ENCODE measurements around the gene ACOXL.

Gene ACOXL

DNA sequence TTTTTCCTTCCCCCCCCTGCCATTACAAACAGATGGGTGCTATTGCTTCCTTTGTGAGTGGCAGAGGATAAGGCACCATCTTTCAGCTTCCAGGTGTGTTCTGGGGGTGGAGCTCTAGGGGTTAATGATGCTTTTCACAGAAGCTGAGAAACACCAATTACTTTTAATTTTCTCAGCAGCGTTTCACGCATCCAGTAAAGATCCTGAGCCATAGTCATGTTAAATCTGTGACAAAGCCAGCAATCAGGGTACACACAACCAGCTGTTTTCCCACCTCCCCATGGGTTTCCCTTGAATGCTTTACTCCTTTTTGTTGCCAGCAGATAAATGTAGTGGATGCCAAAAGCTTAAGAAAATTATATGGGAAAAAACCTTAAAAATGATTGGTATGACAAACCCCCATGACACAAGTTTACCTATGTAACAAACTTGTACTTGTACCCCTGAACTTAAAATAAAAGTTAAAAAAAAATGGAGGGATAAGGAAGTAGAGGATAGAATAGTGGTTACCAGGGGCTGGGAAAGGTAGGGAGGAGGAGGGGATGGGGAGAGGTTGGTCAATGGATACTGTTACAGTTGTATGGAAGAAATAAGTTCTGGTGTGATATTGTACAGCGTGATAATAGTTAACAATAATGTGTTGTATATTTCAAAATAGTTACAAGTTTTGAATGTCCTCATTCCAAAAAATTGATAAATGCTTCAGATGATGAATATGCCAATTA is 70.0 kb downstream of the ACOXL start:
- FAIRE-seq (no peak), DNase-seq (ENCODE audit: insufficient read length) (no peak)
- TF ChIP-seq POLR2AphosphoS5 (IDR thresholded peaks at IDR 0.05; ENCODE audit: low read depth, low read length), result no peak
- no peak for TF ChIP-seq TAF1 (IDR thresholded peaks at IDR 0.05; ENCODE audit: borderline replicate concordance, low read depth, low read length)
- TF ChIP-seq POLR2A (IDR thresholded peaks at IDR 0.05; ENCODE audit: low read depth, low read length), result no peak

DNA sequence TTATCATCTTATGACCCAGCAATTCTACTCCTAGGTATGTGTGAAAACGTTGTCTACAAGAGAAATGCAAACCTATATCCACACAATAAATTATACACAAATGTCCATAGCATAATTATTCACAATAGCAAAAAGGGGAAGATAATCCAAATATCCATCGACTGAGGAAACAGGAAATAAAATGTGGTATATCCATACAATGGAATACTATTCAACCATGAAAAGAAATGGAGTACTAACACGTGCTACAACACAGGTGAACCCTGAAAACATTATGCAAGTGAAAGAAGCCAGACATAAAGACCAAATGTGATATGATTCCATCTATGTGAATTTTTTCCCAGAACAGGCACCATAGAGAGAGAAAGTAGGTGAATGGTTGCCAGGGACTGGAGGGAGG is 72.1 kb downstream of the ACOXL start:
- DNase-seq (ENCODE audit: insufficient read length) (no peak), FAIRE-seq (peak; percentile 89)
- no peak for TF ChIP-seq POLR2A (IDR thresholded peaks at IDR 0.05; ENCODE audit: low read depth, low read length)
- TF ChIP-seq POLR2AphosphoS5 (IDR thresholded peaks at IDR 0.05; ENCODE audit: low read depth, low read length), result no peak
- no peak for TF ChIP-seq TAF1 (IDR thresholded peaks at IDR 0.05; ENCODE audit: borderline replicate concordance, low read depth, low read length)

DNA sequence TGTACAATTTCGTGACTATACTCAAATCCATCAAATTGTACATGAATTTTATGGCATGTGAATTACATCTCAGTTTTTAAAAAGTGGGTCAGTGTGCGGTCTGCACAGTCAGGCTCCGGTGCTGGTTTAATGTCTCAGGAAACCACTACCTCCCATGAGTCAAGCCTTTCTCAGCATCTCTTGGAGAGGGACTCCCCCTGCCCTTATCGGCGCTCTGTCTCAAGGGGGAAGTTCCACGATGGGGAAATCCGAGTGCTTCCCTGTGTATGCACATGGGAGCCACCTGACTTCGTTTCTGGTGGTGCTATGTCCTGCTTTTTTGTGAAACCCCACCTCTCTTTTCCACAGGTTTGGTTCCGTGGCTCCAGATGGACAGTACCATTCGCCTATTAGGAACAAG is 72.5 kb downstream of the ACOXL start:
- no peak for FAIRE-seq
- no peak for TF ChIP-seq POLR2AphosphoS5 (IDR thresholded peaks at IDR 0.05; ENCODE audit: low read depth, low read length)
- no peak for TF ChIP-seq TAF1 (IDR thresholded peaks at IDR 0.05; ENCODE audit: borderline replicate concordance, low read depth, low read length)
- no peak for TF ChIP-seq POLR2A (IDR thresholded peaks at IDR 0.05; ENCODE audit: low read depth, low read length)
- peak; percentile 26 for DNase-seq (ENCODE audit: insufficient read length)

DNA sequence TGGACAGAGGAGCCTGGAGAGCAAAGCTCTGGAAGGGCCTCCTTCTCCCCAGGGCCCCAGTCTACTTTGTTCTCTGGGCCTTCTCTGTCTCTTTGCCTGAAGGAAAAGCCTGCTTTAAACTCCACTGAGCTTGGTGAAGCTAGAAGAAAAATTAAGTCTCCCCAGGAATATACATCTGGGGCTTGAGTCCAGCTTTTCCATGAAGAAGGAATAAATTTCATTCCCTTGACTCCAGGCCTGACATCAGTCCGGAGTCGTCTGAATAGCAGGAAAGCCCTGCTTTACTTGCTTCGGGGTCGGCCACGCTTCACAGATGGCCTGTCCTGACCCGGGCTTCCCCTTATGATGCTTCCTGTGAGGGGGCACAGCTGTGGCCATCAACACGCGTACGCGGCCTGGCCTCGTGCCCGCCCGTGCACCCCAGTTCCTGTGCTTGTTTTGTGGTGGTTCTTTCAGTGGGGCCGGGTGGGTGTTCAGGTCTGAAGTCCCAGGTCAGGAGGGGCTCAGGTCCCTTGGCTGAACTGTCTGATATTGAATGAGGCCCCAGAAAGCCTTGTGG is 73.6 kb downstream of the ACOXL start:
- no peak for TF ChIP-seq TAF1 (IDR thresholded peaks at IDR 0.05; ENCODE audit: borderline replicate concordance, low read depth, low read length)
- TF ChIP-seq POLR2AphosphoS5 (IDR thresholded peaks at IDR 0.05; ENCODE audit: low read depth, low read length), result no peak
- no peak for TF ChIP-seq POLR2A (IDR thresholded peaks at IDR 0.05; ENCODE audit: low read depth, low read length)
- FAIRE-seq (peak; percentile 86), DNase-seq (ENCODE audit: insufficient read length) (no peak)

DNA sequence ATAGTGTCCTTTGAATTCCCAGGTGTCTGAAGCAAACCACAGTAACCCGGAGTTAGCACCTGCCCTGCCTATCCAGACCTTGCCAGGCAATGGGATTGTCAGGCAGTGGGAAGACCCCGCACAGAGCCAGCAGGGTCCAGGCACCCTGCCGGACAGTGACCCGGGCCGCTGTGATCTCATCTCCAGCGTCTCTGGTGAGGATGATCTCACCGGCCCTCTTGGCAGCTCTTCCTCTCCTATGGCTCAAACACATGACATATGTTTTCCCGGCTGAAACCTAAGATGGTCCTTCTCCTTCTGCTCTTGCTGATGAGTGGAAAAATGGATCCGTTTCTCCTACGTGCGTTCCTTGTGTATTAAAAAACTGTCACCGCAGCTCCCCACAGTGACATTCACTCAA is 75.1 kb downstream of the ACOXL start:
- no peak for FAIRE-seq
- TF ChIP-seq POLR2AphosphoS5 (IDR thresholded peaks at IDR 0.05; ENCODE audit: low read depth, low read length), result no peak
- no peak for TF ChIP-seq POLR2A (IDR thresholded peaks at IDR 0.05; ENCODE audit: low read depth, low read length)
- no peak for TF ChIP-seq TAF1 (IDR thresholded peaks at IDR 0.05; ENCODE audit: borderline replicate concordance, low read depth, low read length)
- no peak for DNase-seq (ENCODE audit: insufficient read length)

DNA sequence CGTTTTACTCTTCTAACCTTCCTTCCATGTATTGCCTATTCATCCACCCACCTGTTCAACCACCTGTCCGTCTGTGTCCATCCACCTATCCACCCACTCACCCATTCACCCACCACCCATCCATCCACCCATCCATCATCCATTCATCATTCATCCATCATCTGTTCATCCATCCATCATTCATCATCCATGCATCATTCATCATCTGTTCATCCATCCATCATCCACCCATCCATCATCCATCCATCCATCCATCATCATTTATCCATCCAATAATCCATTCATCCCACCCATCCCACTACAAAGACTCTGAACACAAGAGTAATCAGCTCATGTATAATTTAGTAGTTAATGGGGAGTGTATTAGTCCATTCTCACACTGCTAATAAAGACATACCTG is 78.0 kb downstream of the ACOXL start:
- TF ChIP-seq POLR2AphosphoS5 (IDR thresholded peaks at IDR 0.05; ENCODE audit: low read depth, low read length) (no peak), POLR2A (IDR thresholded peaks at IDR 0.05; ENCODE audit: low read depth, low read length) (no peak), TAF1 (IDR thresholded peaks at IDR 0.05; ENCODE audit: borderline replicate concordance, low read depth, low read length) (no peak)
- DNase-seq (ENCODE audit: insufficient read length) (no peak), FAIRE-seq (no peak)

DNA sequence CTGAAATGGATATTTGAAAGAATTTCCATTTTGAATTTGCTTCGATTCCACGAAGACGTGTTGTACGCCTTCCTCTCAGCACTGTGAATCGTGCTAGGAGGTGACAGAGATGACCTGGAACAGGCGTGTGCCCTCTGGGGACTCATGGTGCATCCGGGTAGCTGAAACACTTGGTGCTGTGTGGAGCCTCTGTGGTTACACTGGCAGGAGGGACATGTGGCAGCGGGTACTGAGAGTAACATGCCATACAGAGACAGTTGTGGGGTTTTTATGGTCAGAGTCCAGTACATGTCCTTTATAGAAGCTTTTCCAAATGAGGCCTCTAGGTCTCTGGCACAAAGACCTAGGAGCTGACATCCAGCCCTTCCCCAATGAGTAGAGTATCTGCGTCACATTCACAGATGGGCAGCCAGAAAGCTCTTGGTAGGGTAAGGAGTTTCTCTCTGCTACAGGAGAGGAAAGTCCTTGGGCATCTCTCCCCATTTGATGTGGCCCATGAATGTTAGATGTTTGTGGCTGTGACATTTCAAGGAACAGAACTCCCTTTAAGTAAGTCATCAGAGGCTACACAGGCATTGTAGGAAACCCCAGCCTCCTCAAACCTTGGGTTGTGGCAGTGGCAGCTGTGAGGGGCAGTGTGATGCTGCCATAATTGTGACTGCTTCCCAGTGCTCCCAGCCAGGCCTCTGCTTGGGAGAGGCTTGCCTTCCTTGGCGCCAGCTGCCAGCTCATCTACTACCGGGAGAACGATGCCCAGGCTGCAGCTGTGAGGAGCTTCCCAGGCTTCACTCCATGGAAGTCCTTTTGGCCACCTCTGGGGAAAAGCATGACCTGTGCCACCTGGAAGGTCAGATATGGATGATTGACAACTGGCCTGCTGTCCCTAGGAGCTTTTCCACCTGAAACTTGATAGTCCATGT is 80.6 kb downstream of the ACOXL start:
- no peak for FAIRE-seq
- no peak for DNase-seq (ENCODE audit: insufficient read length)
- no peak for TF ChIP-seq POLR2AphosphoS5 (IDR thresholded peaks at IDR 0.05; ENCODE audit: low read depth, low read length)
- TF ChIP-seq POLR2A (IDR thresholded peaks at IDR 0.05; ENCODE audit: low read depth, low read length), result no peak
- TF ChIP-seq TAF1 (IDR thresholded peaks at IDR 0.05; ENCODE audit: borderline replicate concordance, low read depth, low read length), result no peak

DNA sequence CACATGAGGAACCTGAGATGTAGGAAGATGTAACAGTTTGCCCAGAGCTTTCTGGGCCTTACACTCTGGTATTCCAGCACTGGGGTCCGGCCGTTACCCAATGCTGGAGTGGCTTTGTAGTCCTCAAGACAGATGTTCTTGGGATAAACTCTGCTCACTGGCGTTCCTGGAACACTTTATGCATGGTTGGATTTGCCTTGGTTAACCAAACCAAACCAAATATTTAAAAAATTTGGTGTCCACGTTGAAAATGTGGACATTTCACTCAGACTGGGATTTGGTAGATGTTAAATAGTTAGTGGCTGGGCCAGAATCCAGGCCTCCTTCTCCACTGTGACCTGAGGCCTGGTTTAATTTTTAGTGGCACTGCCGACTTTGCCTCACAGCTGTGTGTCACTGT is 81.5 kb downstream of the ACOXL start:
- no peak for FAIRE-seq
- TF ChIP-seq POLR2AphosphoS5 (IDR thresholded peaks at IDR 0.05; ENCODE audit: low read depth, low read length), result no peak
- no peak for TF ChIP-seq TAF1 (IDR thresholded peaks at IDR 0.05; ENCODE audit: borderline replicate concordance, low read depth, low read length)
- TF ChIP-seq POLR2A (IDR thresholded peaks at IDR 0.05; ENCODE audit: low read depth, low read length), result no peak
- no peak for DNase-seq (ENCODE audit: insufficient read length)

DNA sequence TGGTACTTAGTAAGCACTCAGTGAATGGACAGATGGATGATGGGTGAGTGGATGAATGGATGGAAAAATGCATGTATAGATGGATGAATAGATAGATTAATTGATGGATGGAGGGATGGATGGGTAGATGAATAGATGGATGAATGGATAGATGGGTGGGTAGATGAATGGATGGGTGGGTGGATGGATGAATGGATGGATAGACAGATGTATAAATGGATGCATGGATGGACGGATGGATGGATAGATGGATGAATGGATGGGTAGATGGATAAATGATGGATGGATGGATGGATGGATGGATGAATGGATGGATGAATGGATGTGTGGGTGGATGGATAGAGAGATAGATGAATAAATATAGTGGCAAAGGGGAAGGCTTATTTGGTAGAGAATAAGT is 83.6 kb downstream of the ACOXL start:
- DNase-seq (ENCODE audit: insufficient read length), result no peak
- TF ChIP-seq TAF1 (IDR thresholded peaks at IDR 0.05; ENCODE audit: borderline replicate concordance, low read depth, low read length), result no peak
- no peak for TF ChIP-seq POLR2A (IDR thresholded peaks at IDR 0.05; ENCODE audit: low read depth, low read length)
- TF ChIP-seq POLR2AphosphoS5 (IDR thresholded peaks at IDR 0.05; ENCODE audit: low read depth, low read length), result no peak
- no peak for FAIRE-seq

DNA sequence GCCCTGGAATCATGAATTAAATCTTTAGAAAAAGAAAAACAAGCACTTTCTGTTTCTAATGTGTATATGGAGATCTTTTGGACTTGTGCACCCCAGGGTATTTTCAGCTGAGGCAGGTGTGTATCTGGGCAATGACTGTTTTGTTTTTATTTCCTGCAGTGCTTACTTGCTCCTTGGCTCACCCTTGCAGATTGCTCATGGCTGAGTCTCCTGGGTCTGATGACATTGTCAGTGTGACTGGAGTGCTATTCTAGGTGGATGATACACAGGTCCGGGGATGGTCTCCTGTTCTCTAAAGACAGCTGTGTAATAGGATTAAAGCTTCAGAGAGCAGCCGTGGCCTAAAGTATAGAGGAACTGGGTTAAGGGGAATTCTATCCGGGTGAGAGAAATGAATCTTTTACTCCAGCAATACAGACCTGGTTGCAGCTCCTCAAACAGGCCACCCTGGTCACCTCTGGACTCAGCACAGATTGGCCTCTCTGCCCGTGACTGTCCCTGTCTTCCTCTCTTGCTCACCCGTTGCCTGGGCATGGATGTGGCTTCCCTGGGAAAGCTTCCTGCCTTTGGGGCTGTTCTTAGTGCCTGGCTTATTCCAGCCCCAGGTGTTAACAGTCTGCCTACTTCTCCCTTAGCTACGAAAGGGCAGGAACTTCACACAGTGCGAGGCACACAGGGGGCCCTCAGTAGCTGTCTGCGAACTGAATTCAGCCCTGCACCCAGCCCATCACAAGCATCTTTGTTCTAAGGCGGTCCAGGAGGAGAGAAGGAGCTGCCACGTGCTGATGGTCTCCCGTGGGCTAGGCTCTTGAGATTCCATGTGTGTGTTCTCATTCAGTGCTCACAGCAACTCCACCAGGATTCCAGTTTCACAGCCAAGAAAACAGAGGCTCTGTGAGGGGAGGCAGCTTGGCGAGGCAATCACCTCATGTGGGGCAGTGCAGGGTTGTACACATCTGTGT is 84.3 kb downstream of the ACOXL start:
- TF ChIP-seq POLR2A (IDR thresholded peaks at IDR 0.05; ENCODE audit: low read depth, low read length) (no peak), TAF1 (IDR thresholded peaks at IDR 0.05; ENCODE audit: borderline replicate concordance, low read depth, low read length) (no peak), POLR2AphosphoS5 (IDR thresholded peaks at IDR 0.05; ENCODE audit: low read depth, low read length) (no peak)
- DNase-seq (ENCODE audit: insufficient read length) (no peak), FAIRE-seq (no peak)
